T-helper 1 cell treated with Interleukin-12 subunit alpha and Interleukin-12 subunit beta and Interleukin-4 antibody, amounts not matched to agents 30 ng/mL and 1 ng/mL, for 36 hours (primary cell): ENCODE measurements around the gene COTL1. TPM values are rescaled to one million over a fixed set of nuclear protein-coding genes. Genes with fewer than 3 reads are reported as not detected.

Experiments used
- intact Hi-C: fragments of 100-400 bp; cut with micrococcal nuclease; formaldehyde crosslinking; loops from one replicate; pipeline ENCODE4 v1.15.1; 2024
- total RNA-seq: library from RNA; stranded (reverse); gene quantifications from 2 replicates; pipeline ENCODE4 v1.2.3, GENCODE V29; 2022

COTL1 gene
- total RNA-seq, 1 donor from 2014 or later: 777 TPM

- intact Hi-C loops: no loop called here
Observed at GRCh38 chr16:84597931-84598351, 19.9 kb downstream of the COTL1 start.

- intact Hi-C loops: no loop called here
Observed at GRCh38 chr16:84597528-84597896, 20.4 kb downstream of the COTL1 start.

GRCh38 chr16:84596801-84597527 is 20.9 kb downstream of the COTL1 start:
- intact Hi-C loops: no loop called here

- intact Hi-C loops: no loop called here
Observed at GRCh38 chr16:84596161-84596560, 21.7 kb downstream of the COTL1 start.

GRCh38 chr16:84595052-84595481 is 22.8 kb downstream of the COTL1 start:
- intact Hi-C loops: no loop called here

GRCh38 chr16:84594725-84595038 is 23.2 kb downstream of the COTL1 start:
- intact Hi-C loops: loop anchor here (1.0 kb wide), 5 partner anchors 14 to 83 kb away; partner anchors contain the start of gene COTL1

- intact Hi-C loops: loop anchor here (1.0 kb wide), 5 partner anchors 14 to 83 kb away; partner anchors contain the start of gene COTL1
Observed at GRCh38 chr16:84593825-84594724, 23.8 kb downstream of the COTL1 start.

- intact Hi-C loops: no loop called here
Observed at GRCh38 chr16:84592718-84593117, 25.2 kb downstream of the COTL1 start.

GRCh38 chr16:84589975-84590719 is 27.7 kb downstream of the COTL1 start:
- intact Hi-C loops: no loop called here

GRCh38 chr16:84588991-84589390 is 28.9 kb downstream of the COTL1 start:
- intact Hi-C loops: no loop called here

- intact Hi-C loops: no loop called here
Observed at GRCh38 chr16:84585886-84586285, 32.0 kb downstream of the COTL1 start.

- intact Hi-C loops: no loop called here
Observed at GRCh38 chr16:84585467-84585866, 32.4 kb downstream of the COTL1 start.

GRCh38 chr16:84584678-84585077 is 33.2 kb downstream of the COTL1 start:
- intact Hi-C loops: no loop called here

- intact Hi-C loops: no loop called here
Observed at GRCh38 chr16:84583995-84584394, 33.9 kb downstream of the COTL1 start.

- intact Hi-C loops: no loop called here
Observed at GRCh38 chr16:84582958-84583516, 34.8 kb downstream of the COTL1 start.

GRCh38 chr16:84581158-84581557 is 36.7 kb downstream of the COTL1 start:
- intact Hi-C loops: no loop called here

- intact Hi-C loops: no loop called here
Observed at GRCh38 chr16:84579936-84580335, 37.9 kb downstream of the COTL1 start.

GRCh38 chr16:84578538-84579126 is 39.2 kb downstream of the COTL1 start:
- intact Hi-C loops: no loop called here

GRCh38 chr16:84577034-84577803 is 40.7 kb downstream of the COTL1 start:
- intact Hi-C loops: no loop called here

- intact Hi-C loops: no loop called here
Observed at GRCh38 chr16:84575914-84576313, 42.0 kb downstream of the COTL1 start.
